Gastrocnemius medialis (tissue), 4 donors: ENCODE data around the gene ANO3.

Experiments
- CTCF ChIP-seq, 5 experiments: fragments of 450-650 bp in 3 of 5; fragments of 200-600 bp in 2 of 5; sonication (generic) in 2 of 5; IDR thresholded peaks in 4 of 5; conservative IDR thresholded peaks in 1 of 5; 1 replicate in 4 of 5; 2 replicates in 1 of 5; pipeline ENCODE4 v1.5.1; 2016 to 2019; ENCODE audit warnings: antibody characterized with exemption in 5 of 5, mild to moderate bottlenecking in 3 of 5, moderate library complexity in 3 of 5
- POLR2A ChIP-seq, 2 donors: fragments of 450-650 bp; IDR thresholded peaks; one replicate each; pipeline ENCODE4 v1.6.1; 2017; ENCODE audit warnings: antibody characterized with exemption in 2 of 2, mild to moderate bottlenecking in 2 of 2, moderate library complexity in 2 of 2

GRCh38 chr11:26626346-26626745, 294.4 kb downstream of the ANO3 start:
- no peak for TF ChIP-seq CTCF (IDR thresholded peaks at IDR 0.05 in 4 of 5, conservative IDR thresholded peaks at IDR 0.05 in 1 of 5)
- no peak for TF ChIP-seq POLR2A (IDR thresholded peaks at IDR 0.05)
